T-helper 1 cell treated with Interleukin-12 subunit alpha and Interleukin-12 subunit beta and Interleukin-4 antibody, amounts not matched to agents 30 μg/mL and 1 μg/mL, for 36 hours (primary cell): ENCODE data around the gene PRR20E.
"Not testable (repeated sequence)": the region's sequence is repeated elsewhere in the genome, so short reads cannot be mapped to it uniquely, and the experiment has no call there.

Experiments used
- H3K27ac Mint-ChIP-seq: one replicate; pipeline ENCODE4 v1.8.0; 2021; ENCODE audit warnings: mild to moderate bottlenecking, mixed read lengths
- H3K27me3 Mint-ChIP-seq: one replicate; pipeline ENCODE4 v1.8.0; 2021; ENCODE audit warnings: low read depth, mixed read lengths
- H3K36me3 Mint-ChIP-seq: one replicate; pipeline ENCODE4 v1.8.0; 2021; ENCODE audit warnings: low read depth, mixed read lengths
- H3K4me1 Mint-ChIP-seq: one replicate; pipeline ENCODE4 v1.8.0; 2021; ENCODE audit warnings: low read depth, mixed read lengths
- H3K4me3 Mint-ChIP-seq: one replicate; pipeline ENCODE4 v1.8.0; 2021; ENCODE audit warnings: mild to moderate bottlenecking, moderate library complexity, mixed read lengths
- H3K9me3 Mint-ChIP-seq: one replicate; pipeline ENCODE4 v1.8.0; 2021; ENCODE audit warnings: mixed read lengths

PRR20E gene

DNA sequence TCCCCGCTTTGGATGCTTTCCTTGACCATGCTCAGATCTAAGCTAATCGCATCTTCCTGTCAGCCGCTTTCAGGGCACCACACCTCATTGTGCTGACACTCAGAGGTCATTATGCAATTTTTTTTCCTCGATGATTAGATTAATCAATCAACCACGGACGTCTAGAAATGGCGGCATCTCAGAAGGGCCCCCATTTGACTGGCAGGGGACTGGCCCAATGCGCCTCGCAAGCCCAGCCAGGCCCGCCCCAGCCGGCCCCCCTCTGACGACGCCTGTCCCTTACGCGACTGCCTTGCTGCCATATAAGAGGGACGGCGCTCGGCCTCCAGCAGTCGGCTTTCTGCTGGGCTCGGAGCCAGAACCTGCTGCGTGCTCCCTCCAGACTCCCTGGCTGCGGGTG is at the start of gene PRR20E:
TSS of gene PRR20E (plus strand) at position 301 of the 400 bp plus-strand sequence. CDS start 387 bp downstream, outside the sequence.
- not testable (repeated sequence) for H3K27me3 Mint-ChIP-seq, H3K36me3 Mint-ChIP-seq, H3K4me3 Mint-ChIP-seq, H3K4me1 Mint-ChIP-seq, H3K27ac Mint-ChIP-seq, H3K9me3 Mint-ChIP-seq

DNA sequence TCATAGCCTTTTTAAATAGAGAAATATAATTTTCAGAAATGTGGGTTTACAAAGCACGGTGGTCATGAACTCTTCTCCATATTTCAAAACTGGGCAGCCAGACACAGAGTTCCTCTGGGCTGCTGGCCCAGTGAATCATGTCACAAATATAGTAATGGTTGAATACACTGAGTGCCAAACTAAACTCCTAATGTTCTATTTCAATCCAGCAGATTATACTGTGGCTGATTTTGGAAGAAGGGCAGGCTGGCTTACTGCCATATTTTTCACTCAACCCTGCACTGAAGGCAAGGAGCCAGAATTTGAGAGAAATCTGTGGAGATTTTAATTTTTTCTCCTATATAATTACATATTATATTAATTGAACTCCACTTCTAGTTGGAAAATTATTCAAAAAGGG is 43.3 kb upstream of the PRR20E start:
- Mint-ChIP-seq H3K4me3 (no peak overlapping the region), H3K27ac (no peak overlapping the region), H3K27me3 (no peaks in the 10 kb centered on the region), H3K9me3 (peaks cover 5% of the 10 kb centered on the region), H3K4me1 (no peaks in the 10 kb centered on the region), H3K36me3 (no peaks in the 10 kb centered on the region)

DNA sequence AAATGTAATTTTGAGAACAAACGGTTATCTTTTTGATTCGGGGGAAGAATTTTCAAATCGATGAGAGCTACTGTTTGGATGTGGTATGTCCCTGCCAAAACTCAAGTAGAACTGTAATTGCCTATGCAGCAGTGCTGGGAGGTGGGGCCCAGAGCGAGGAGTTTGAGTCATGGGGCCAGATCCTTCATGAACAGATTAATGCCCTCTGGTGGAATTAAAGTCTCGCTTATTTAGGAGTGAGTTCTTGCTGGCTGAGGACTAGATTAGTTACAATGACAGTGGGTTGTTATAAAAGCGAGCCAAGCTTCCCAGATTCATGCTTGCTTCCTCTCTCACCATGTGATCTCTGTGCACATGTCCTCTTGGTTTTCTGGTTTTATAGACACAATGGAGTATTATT is 38.1 kb upstream of the PRR20E start:
- Mint-ChIP-seq H3K36me3 (no peaks in the 10 kb centered on the region), H3K9me3 (peaks cover 23% of the 10 kb centered on the region), H3K27ac (no peak overlapping the region), H3K4me3 (no peak overlapping the region), H3K27me3 (no peaks in the 10 kb centered on the region), H3K4me1 (no peaks in the 10 kb centered on the region)

DNA sequence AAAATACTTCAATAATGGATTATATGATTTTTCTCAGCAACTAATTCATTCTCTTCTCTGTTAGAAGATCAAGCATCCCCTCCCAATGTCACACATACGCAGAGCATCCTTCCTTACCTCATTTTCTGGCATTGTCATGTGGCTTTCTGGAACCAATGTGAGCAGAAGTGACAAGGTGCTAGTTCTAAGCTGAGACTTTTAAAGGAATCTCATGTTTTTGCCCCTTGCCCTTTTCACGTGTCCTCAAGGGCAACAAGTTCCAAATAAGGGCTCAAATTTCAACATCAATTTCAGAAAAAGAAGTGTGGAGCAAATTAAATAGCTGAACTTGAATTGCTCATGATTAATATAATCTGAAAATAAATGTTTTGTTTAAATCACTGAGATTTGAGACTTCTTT is 30.9 kb upstream of the PRR20E start:
- Mint-ChIP-seq H3K27me3 (no peaks in the 10 kb centered on the region), H3K9me3 (peaks cover 28% of the 10 kb centered on the region), H3K4me1 (no peaks in the 10 kb centered on the region), H3K4me3 (no peak overlapping the region), H3K36me3 (no peaks in the 10 kb centered on the region), H3K27ac (no peak overlapping the region)

DNA sequence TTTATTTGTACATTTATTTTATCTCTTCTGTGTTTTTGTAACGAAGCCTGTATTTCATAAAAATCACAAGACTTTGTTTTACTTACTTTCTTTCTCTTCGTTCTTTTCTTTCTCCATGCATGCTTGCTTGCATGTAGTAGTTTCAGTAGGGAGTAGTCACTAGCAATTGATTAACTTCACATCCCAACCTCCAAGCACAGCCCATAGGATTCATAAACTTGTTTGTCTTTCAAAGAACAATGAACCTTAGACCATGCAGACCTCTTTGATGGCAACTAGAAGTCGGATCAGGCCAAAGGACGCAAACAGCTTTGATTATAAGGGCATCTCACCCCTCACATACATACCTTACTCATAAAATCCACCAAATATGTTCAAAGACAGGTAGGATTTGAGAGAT is 29.4 kb upstream of the PRR20E start:
- Mint-ChIP-seq H3K27me3 (no peaks in the 10 kb centered on the region), H3K27ac (no peak overlapping the region), H3K9me3 (peaks cover 19% of the 10 kb centered on the region), H3K4me3 (no peak overlapping the region), H3K36me3 (no peaks in the 10 kb centered on the region), H3K4me1 (no peaks in the 10 kb centered on the region)

DNA sequence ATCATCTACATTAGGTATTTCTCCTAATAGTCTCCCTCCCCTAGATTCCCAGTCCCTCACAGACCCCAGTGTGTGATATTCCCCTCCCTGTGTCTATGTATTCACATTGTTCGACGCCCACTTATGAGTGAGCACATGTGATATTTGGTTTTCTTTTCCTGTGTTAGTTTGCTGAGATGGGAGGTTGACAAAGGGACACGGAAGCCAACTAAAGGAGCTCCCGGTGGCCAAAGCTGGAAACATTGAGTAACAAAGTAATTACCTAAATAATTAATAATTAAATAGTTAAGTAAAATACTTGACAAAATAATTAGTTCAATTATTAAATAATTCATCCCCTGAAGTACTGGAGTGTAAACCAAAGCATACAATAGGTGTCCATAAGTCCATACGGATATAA is 28.0 kb upstream of the PRR20E start:
- Mint-ChIP-seq H3K4me1 (no peaks in the 10 kb centered on the region), H3K27ac (no peak overlapping the region), H3K9me3 (peaks cover 12% of the 10 kb centered on the region), H3K27me3 (no peaks in the 10 kb centered on the region), H3K4me3 (no peak overlapping the region), H3K36me3 (no peaks in the 10 kb centered on the region)

DNA sequence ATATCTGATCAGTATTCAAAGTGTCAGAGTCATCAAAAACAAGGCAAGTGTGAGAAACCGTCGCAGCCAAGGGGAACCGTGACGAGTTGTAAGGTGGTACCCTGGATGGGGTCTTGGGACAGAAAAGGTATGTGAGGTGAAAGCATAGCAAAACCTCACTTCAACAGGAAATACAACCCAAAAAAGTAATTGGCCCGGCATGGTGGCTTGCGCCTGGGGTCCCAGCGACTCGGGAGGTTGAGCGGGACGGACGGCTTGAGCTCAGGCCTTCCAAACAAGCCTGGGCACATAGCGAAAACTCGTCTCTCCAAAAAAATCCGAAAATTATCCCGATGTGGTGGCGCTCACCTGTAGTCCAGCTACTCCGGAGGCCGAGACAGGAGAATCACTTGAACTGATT is 27.2 kb upstream of the PRR20E start:
- not testable (repeated sequence) for H3K27me3 Mint-ChIP-seq, H3K36me3 Mint-ChIP-seq, H3K4me1 Mint-ChIP-seq, H3K27ac Mint-ChIP-seq, H3K4me3 Mint-ChIP-seq
- peaks cover 10% of the 10 kb centered on the region for H3K9me3 Mint-ChIP-seq

DNA sequence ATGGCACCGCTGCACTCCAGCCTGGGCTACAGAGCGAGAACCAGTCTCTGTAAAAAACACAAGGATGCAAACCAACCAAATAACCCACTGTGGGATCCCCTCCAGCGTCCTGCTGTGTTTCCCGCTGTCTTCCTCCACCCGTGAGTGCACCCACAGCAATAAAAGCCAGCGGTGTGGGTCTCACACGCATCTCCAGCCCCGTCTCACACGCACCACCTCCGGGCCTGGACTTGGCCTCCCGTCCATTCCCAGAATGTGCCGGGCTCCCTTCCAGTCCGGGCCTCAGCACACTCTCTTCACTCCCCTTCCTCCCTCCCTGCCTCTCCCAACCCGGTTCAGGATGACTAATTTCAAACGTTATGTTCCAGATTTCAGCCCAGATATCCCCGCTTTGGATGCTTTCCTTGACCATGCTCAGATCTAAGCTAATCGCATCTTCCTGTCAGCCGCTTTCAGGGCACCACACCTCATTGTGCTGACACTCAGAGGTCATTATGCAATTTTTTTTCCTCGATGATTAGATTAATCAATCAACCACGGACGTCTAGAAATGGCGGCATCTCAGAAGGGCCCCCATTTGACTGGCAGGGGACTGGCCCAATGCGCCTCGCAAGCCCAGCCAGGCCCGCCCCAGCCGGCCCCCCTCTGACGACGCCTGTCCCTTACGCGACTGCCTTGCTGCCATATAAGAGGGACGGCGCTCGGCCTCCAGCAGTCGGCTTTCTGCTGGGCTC is 26.6 kb upstream of the PRR20E start, which contains the start of gene PRR20A:
TSS of gene PRR20A (plus strand) at position 684 of the 734 bp plus-strand sequence. CDS start 387 bp downstream, outside the sequence.
- H3K4me3 Mint-ChIP-seq, H3K27me3 Mint-ChIP-seq, H3K27ac Mint-ChIP-seq, H3K9me3 Mint-ChIP-seq, H3K36me3 Mint-ChIP-seq, H3K4me1 Mint-ChIP-seq: not testable (repeated sequence)

DNA sequence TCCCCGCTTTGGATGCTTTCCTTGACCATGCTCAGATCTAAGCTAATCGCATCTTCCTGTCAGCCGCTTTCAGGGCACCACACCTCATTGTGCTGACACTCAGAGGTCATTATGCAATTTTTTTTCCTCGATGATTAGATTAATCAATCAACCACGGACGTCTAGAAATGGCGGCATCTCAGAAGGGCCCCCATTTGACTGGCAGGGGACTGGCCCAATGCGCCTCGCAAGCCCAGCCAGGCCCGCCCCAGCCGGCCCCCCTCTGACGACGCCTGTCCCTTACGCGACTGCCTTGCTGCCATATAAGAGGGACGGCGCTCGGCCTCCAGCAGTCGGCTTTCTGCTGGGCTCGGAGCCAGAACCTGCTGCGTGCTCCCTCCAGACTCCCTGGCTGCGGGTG is 19.8 kb upstream of the PRR20E start, which contains the start of gene PRR20B:
TSS of gene PRR20B (plus strand) at position 301 of the 400 bp plus-strand sequence. CDS start 387 bp downstream, outside the sequence.
- H3K27ac Mint-ChIP-seq, H3K4me1 Mint-ChIP-seq, H3K9me3 Mint-ChIP-seq, H3K36me3 Mint-ChIP-seq, H3K27me3 Mint-ChIP-seq, H3K4me3 Mint-ChIP-seq: not testable (repeated sequence)

DNA sequence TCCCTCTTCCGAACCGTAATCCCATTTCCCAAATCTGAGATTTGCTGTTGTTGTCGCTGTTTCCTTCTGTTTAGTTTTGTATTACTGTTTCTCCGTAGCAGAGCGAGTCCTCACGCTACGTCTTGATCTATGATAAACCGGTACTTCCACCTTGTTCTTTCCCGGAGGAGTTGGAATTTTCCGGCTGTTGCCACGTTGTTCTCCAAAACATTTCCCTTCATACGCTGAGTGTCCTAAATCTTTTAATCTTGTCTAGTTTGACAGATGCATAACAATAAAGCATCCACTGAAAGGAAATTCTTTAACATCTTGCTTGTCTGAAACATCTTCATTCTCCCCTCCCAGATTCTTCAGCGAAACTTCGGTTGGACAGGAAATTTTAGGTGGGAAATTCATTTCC is 18.9 kb upstream of the PRR20E start:
- not testable (repeated sequence) for H3K4me1 Mint-ChIP-seq, H3K36me3 Mint-ChIP-seq, H3K4me3 Mint-ChIP-seq, H3K9me3 Mint-ChIP-seq, H3K27ac Mint-ChIP-seq, H3K27me3 Mint-ChIP-seq

DNA sequence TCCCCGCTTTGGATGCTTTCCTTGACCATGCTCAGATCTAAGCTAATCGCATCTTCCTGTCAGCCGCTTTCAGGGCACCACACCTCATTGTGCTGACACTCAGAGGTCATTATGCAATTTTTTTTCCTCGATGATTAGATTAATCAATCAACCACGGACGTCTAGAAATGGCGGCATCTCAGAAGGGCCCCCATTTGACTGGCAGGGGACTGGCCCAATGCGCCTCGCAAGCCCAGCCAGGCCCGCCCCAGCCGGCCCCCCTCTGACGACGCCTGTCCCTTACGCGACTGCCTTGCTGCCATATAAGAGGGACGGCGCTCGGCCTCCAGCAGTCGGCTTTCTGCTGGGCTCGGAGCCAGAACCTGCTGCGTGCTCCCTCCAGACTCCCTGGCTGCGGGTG is 13.2 kb upstream of the PRR20E start, which contains the start of gene PRR20C:
TSS of gene PRR20C (plus strand) at position 301 of the 400 bp plus-strand sequence. CDS start 387 bp downstream, outside the sequence.
- not testable (repeated sequence) for H3K4me1 Mint-ChIP-seq, H3K36me3 Mint-ChIP-seq, H3K27ac Mint-ChIP-seq, H3K9me3 Mint-ChIP-seq, H3K4me3 Mint-ChIP-seq, H3K27me3 Mint-ChIP-seq

DNA sequence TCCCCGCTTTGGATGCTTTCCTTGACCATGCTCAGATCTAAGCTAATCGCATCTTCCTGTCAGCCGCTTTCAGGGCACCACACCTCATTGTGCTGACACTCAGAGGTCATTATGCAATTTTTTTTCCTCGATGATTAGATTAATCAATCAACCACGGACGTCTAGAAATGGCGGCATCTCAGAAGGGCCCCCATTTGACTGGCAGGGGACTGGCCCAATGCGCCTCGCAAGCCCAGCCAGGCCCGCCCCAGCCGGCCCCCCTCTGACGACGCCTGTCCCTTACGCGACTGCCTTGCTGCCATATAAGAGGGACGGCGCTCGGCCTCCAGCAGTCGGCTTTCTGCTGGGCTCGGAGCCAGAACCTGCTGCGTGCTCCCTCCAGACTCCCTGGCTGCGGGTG is 6.7 kb upstream of the PRR20E start, which contains the start of gene PRR20D:
TSS of gene PRR20D (plus strand) at position 301 of the 400 bp plus-strand sequence. CDS start 387 bp downstream, outside the sequence.
- H3K9me3 Mint-ChIP-seq, H3K27ac Mint-ChIP-seq, H3K27me3 Mint-ChIP-seq, H3K36me3 Mint-ChIP-seq, H3K4me1 Mint-ChIP-seq, H3K4me3 Mint-ChIP-seq: not testable (repeated sequence)

DNA sequence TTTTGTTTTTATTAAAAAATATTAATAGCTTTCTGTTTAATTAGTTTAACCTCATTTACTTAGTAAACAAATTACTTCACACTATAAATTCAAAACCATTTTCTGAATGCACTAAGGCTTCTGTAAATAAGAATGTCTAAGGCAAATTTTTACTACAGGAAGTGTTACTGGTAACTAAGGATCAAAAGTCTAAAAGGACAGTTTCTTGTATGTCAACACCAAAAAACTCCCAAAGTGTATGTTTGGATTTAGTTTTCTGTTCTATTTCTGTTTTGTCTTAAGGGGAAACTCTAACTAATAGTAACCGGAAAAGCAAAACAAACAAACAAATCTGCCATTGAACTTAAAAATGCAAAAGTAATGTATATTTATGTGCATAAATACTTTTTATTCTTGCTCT is 24.7 kb downstream of the PRR20E start:
- Mint-ChIP-seq H3K4me3 (no peak overlapping the region), H3K27ac (no peak overlapping the region), H3K4me1 (no peaks in the 10 kb centered on the region), H3K36me3 (no peaks in the 10 kb centered on the region), H3K27me3 (no peaks in the 10 kb centered on the region), H3K9me3 (peaks cover 3% of the 10 kb centered on the region)

DNA sequence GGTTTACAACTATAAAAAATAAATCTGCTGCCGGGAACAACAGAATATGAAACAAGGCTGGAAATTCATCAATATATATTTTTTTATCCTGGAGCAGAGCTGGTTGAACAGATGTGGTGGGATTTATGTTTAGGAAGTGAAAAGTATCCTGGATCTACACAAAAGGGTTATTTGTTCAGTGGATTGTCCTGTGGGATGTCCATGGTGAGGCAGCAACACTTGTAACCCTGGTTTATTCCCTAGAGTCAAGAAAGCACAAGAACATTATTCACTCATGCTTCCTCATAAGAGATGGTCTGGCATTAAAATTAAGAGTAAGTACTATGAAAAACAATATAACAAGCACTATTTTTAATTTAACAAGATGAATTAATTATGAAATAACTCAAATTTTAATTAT is 46.0 kb downstream of the PRR20E start:
- Mint-ChIP-seq H3K27ac (no peak overlapping the region), H3K36me3 (no peaks in the 10 kb centered on the region), H3K27me3 (no peaks in the 10 kb centered on the region), H3K4me1 (no peaks in the 10 kb centered on the region), H3K4me3 (no peak overlapping the region), H3K9me3 (peaks cover 16% of the 10 kb centered on the region)
